HT-29 (cell line): Measurements from ENCODE around the gene SPAG9. TPM values are rescaled to one million over a fixed set of nuclear protein-coding genes. Genes with fewer than 3 reads are reported as not detected.
"Not testable (repeated sequence)": the region's sequence is repeated elsewhere in the genome, so short reads cannot be mapped to it uniquely, and the experiment has no call there.

ENCODE experiments used
- DNase-seq: peaks from one replicate; pipeline ENCODE4 v3.0.0-alpha.2; 2015; ENCODE audit warnings: low spot score
- total RNA-seq: library from RNA; depleted of rRNA; stranded (reverse); fragments of >200 nt; shearing (Covaris generic); gene quantifications from 2 replicates; pipeline ENCODE4 v1.2.3, GENCODE V29; 2014

The SPAG9 gene
- total RNA-seq, 1 experiment from 2014 or later = 27.0 TPM

DNA sequence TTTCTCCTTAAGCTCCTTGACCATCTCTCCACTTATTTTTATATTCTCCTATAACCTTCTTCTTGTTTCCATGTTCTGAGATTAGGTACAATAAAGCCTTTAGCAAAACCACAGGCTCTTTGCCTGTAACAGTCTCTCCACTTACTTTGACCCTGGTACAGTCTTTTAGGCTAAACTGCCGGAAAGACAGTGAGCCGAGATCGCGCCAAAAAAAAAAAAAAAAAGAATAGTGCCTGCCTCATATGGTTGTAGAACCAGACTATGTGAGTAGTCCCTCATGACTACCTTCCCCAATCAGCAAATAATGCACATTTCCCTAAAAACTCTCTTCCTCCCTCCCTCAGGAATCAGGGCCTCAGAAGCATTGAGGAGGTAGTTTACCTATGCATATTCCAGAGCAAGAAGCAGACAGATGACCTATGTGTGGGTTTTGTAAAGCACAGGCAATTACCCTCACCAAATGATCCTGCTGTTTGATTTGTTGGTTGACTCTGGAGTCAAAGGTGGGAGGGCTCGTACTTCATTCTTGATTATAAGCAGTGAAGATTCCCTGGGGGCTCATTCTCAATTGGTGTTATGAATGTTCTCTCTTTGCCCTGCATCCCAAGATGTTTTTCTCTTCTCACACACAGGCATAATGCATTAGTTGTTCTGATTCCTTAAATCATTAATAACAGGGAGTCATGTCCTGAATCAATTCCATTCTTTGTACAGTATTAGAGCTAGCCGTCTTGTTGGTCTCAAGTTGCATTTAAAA lies 23.8 kb upstream of the SPAG9 start:
- DNase-seq = no peak

DNA sequence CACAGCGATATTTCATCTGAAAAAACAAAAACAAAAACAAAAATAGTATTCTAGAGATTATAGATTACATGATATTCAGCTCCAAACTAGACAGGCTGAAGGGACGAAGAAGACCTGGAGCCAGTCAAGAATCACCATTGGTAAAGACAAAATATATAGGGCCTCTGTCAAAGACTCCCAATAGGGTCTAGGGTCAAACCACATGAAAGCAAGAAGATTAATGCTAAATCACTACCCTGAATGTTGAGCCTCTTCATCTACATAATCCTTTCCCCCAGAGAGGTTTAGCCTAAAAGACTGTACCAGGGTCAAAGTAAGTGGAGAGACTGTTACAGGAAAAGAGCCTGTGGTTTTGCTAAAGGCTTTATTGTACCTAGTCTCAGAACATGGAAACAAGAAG lies 21.9 kb upstream of the SPAG9 start:
- no peak for DNase-seq

DNA sequence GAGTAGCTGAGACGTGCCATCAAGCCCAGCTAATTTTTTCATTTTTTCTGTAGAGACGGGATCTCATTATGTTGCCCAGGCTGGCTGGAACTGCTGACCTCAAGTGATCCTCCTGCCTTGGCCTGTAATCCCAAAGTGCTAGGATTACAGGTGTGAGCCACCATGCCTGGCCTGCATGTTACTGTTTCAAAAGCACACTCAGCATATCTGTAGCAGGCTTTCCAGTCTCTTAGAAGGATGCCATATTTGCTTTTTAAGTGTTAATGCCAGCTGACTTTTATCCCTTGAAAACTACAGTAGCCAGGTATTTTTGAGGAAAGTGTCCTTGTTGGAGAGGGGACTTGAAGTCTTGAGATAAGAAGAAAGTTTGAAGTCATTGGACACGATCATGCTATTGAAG lies 15.3 kb upstream of the SPAG9 start:
- no peak for DNase-seq

DNA sequence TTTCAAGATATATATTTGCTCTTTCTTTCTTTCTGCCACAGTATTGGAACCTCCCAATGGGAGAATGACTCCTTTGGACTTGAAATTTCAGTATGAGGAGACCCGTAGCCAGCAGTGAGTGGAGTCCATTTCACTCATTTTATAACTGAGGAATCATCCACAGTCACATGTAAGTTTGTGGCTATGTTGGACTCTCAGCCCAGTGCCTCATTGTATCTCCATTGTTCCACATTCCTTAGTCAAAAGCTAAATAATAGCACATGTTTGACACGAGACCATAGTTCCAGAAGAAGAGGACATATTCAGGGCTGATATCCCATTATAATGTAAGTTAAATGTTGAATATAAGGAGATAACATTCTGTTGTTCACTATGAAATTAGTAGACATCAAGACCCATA lies 12.7 kb upstream of the SPAG9 start:
- DNase-seq = no peak

DNA sequence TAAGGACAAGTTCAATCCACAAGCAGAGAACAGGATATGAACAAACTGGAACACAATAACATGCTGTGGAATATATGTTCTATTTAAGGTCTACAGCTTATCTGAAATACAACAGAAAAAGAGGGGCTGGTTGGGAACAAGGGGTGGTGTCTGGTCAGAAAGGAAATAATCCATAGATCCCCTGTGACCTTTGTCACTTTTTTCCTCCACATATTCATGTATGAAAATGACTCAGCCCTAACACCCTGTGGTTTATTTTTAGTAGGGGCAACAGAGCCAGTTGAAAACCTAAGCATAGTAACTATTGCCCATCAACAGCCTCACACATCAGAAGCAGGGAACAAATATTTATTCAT lies 12.3 kb upstream of the SPAG9 start:
- peak; percentile 28 for DNase-seq

DNA sequence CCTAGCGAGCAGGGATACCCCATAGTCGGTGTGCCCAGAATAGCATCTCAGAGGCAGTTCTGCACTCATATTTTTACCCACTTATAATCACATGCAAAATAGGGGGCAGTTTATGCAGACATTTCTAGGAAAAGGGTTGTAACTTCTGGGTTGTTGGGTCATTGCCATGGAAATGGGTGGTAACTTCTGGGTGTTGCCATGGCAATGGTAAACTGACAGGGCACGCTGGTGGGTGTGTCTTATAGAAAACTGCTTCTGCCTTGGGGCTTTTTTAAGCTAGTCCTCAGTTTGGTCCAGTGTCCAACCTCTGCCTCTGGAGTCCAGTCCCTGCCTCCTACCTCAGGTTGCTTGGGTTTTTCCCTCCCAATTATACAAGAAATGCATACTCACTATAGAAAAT lies 7.4 kb upstream of the SPAG9 start:
- no peak for DNase-seq

DNA sequence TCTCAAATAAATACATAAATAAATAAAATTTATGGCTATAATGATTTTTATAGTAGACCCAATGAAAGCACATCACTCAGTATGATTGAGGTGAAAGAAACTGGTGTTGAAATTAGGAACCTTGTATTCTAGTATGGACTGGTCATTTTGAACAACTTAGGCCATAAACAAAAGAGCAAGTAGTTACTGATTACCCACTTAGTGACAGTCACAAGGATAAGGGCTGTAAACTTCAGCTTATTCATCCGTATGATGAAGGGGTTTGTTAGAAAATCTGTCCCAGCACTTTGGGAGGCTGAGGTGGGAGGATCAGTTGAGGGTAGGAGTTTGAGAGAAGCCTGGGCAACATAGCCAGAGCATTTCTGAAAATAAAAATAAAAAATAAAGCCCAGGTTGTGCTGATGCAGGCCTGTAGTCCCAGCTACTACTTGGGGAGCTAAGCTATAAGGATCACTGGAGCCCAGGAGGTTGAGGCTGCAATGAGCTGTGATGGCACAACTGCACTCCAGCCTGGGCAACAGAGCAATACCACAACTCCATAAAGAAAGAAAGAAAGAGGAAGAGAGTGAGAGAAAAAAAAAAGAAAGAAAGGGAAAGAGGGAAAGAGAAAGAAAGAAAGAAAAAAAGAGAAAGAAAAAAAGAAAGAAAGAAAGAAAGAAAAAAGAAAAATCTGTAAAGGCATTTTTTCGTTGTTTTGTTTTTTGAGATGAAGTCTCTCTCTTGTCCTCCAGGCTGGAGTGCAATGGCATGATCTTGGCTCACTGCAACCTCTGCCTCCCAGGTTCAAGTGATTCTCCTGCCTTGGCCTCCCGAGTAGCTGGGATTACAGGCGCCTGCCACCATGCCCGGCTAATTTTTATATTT lies 4.2 kb upstream of the SPAG9 start:
- no peak for DNase-seq

DNA sequence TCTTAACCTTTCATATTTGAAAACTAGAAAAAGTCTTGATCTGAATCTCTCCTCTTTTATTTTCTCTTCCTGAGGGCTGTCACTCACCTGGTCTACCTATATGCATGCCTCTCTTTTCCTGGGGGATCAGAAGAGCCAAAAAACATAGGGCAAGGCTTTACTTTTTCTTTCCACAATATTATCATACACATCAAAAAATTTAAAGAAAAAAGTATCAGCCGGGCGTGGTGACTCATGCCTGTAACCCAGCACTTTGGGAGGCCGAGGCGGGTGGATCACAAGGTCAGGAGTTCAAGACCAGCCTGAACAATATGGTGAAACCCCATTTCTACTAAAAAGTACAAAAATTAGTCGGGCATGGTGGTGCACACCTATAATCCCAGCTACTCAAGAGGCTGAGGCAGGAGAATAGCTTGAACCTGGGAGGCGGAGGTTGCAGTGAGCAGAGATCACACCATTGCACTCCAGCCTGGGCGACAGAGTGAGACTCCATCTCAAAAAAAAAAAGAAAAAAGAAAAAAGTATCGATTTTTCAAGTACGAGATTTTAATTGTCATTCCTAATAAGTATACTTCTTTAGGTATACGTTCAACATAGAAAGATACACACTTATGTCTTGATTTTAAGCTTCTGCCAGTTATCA lies 1.9 kb upstream of the SPAG9 start:
- DNase-seq = not testable (repeated sequence)

DNA sequence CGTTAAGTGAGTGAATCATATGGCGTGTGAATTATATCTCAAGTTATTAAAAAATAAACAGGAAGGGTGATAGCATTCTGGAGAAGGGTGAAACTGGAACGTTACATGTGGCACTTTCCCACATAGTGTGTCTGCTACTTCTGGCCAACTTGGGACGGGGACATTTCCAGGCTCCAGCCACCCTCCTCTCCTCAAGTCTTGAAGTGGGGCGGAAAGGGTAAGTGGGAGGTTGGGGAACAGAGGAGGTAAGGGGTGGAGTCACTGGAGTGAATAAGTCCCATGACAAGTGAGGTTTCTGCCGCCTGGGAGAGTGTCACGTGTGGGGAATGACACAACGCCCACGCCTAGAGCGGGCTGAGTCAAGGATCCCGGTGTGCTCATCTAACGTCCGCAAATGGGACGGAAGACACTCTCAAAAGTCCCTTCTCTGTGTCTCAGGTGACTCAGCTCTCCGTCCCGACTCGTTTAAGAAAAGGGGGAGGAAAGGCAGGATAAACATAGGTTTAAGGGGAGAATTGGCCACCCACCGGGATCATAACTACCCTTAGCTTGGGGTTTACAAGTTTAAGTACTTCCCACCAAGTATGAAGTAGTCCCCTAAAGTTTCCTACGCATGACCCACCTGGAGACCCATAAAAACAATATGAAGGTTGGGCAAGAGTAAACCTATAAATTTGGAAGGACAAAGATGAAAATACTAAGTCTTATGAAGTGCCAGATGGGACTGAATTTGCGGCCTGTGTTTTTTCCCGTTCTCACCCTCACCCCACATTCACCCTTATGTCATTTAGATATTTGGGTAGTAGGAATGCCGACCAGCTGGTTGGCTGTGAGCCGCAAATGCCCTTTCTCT lies 1.2 kb upstream of the SPAG9 start:
- peak; percentile 92 for DNase-seq

DNA sequence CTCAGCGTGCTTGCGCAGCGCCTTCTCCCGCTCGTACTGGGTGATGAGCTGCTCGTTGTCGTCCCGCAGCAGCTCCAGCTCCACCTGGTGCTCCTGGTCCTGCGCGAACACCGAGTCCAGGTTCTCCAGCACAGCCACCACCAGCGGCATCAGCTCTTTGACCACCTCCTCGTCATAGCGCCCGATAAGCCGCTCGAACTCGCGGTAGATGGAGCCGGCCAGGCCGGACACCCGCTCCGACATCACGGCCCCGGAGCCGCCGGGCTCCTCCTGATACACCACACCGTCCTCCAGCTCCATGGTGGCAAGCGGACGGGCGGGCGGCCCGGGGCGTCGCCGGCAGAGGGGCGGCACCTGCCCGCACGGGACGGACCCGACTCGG lies 320 bp downstream of the SPAG9 start:
- peak; percentile 40 for DNase-seq

DNA sequence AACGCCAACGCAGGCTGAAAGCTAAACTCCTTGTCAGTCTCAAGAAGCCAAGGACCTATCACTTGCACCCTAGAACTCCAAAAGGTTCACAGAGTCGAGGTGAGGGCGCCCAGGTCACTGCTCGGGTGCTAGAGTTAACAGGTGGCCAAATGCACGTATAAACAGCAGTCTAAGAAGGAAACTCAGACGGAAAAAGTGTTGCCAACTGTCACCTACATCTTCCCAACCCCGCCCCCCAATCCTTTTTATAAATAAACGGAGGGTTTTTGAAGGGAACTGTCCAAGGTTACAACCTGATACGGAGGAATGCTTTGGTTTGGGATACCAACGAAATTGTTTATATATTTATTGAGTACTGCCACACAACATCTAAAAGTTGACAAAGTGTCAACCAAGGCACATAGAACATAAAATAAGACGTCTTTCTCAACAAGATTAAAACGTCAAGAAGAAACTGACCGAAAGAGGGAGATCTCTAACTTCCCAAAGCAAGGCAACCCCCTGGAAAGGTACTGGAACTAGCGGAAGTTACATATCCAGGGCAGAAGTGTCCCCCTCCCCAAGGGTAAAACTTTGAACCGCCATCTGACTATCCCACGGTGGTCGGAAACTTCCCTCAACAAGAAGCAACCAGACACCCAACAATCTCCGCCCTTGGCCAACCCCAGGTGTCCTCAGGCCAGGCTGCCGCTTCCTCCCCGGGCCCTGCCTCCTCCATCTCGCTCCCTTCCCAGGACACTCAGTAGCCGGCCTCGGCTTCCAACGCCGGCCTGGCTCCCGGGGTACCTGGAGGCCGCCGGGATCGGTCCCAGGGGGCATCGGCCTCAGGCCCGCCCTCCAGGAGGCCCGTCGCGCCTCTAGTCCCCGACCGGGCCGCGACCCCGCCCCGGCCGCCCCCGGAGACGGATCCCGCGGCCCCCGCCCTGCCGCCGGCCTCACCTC lies 982 bp downstream of the SPAG9 start:
- peak; percentile 60 for DNase-seq

DNA sequence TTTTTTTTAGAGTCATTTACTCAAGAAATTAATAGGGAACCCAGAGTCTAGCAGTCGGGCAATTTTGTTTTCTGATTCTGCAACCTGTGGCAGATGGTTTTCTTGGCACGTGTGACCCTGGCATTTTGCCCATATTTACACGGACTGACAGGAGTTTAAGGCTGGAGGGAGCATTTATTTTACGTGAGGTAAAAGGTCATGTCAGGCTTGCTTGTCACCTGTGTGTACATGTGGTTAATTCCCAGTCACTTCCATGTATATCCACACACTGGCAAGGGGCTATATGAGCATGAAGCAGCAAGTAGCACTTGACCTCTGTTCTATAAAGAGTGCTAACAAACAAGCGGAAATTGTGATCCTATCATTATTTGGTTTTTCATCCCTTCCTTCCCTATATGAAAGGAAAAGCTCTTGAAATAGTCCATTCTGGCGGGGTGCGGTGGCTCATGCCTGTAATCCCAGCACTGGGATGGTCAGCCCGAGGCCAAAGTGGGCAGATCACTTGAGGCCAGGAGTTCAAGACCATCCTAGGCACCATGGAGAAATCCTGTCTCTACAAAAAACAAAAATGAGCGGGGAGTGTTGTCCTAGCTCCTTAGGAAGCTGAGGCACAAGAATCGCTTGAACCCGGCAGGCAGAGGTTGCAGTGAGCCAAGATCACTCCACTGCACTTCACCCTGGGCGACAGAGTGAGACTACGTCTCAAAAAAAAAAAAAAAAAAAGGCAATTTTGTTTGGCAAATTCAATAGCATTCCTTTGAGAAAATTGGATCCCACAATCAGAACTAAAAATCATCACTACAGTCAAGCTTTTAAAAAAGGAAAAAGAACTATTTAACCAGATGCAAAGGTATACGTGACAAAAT lies 2.1 kb downstream of the SPAG9 start:
- DNase-seq = peak; percentile 48

DNA sequence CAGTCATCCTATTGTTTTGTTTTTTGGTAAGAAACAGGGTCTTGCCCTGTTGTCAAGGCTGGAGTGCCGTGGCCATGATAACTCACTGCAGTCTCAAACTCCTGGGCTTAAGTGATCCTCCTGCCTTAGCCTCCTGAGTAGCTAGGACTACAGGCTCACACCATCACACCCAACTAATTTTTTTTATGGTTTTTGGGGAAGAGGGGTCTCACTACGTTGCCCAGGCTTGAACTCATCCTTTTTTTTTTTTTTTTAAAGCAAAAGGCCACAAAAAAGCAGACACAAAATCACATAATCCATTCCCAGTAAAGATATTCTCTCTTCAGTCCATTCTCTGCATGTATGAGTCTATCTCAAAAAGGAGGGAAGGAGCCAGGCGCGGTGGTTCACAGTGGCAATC lies 5.5 kb downstream of the SPAG9 start:
- DNase-seq = no peak

DNA sequence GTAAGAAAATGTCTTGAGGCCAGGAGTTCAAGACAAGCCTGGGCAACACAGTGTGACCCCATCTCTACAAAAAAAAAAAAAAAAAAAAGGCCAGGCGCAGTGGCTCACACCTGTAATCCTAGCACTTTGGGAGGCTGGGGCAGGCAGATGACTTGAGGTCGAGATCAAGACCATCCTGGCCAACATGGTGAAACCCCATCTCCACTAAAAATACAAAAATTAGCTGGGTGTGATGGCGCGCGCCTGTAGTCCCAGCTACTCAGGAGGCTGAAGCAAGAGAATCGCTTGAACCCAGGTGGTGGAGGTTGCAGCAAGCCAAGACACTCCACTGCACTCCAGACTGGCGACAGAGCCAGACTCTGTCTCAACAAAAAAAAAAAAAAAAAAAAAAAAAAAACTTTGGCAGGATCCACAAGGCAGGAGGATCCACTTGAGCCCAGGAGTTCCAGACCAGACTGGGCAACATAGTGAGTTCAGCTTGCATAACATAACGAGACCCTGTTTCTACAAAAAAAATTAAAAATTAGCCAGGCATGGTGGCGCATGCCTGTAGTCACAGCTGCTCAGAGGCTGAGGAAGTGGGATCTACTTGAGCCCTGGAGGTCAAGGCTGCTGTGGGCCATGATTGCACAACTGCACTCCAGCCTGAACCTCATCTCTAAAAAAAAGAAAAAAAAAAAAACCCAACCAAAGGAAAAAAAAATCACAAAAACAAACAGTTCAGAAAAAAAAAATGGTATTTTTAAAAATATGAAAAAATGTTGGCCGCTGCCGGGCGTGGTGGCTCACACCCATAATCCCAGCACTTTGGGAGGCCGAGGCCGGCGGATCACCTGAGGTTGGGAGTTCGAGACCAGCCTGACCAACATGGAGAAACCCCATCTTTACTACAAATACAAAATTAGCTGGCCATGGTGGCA lies 8.1 kb downstream of the SPAG9 start:
- not testable (repeated sequence) for DNase-seq

DNA sequence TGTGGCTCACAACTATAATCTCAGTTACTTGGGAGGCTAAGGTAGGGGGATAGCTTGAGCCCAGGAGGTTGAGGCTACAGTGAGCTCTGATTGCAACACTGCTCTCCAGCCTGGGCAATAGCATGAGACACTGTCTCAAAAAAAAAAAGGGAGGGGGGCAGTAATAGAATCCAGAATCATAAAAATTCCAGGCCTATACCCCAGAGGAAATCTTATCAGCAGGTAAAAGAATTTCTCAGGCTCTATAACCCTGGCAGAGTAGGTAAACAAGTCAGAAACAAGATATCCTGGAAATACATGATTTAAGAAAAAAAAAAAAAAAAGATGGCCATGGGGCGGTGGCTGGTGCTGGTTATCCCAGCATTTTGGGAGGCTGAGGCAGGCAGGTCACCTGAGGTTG lies 12.9 kb downstream of the SPAG9 start:
- DNase-seq = no peak

DNA sequence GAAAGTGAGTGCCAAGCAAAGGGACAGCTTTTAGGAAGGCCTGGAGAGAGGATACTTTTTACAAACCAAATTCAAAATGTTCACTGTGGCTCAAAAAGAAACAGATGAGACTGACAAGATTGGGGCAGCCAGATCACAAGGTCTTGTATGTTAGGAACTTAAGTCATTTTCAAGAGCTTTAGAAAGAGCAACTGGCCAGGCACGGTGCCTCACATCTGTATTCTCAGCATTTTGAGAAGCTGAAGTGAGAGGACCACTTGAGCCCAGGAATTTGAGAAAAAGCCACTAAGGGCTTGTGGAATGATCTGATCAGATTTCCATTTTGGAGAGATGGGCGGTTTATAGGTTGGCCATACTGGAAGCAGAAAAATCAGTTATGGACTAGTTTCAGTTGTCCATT lies 17.2 kb downstream of the SPAG9 start:
- no peak for DNase-seq

DNA sequence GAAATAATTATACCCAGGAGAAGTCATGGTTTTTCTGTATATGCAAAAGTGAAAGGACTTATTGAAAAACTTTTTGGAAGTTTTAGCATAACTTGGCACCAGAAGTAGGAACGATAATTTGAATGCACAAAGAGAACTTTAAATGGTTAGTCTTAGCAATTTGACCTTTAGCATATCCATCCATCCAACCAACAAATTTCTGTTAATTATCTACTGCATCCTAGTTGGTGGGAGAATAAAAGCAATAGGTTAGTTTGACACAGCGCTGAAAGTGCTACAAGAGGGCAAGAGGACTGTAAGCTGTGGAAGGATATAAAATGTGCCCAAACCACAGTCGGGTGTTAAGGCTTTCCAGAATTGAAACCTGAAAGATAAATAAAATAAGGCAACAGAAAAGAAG lies 17.6 kb downstream of the SPAG9 start:
- no peak for DNase-seq

DNA sequence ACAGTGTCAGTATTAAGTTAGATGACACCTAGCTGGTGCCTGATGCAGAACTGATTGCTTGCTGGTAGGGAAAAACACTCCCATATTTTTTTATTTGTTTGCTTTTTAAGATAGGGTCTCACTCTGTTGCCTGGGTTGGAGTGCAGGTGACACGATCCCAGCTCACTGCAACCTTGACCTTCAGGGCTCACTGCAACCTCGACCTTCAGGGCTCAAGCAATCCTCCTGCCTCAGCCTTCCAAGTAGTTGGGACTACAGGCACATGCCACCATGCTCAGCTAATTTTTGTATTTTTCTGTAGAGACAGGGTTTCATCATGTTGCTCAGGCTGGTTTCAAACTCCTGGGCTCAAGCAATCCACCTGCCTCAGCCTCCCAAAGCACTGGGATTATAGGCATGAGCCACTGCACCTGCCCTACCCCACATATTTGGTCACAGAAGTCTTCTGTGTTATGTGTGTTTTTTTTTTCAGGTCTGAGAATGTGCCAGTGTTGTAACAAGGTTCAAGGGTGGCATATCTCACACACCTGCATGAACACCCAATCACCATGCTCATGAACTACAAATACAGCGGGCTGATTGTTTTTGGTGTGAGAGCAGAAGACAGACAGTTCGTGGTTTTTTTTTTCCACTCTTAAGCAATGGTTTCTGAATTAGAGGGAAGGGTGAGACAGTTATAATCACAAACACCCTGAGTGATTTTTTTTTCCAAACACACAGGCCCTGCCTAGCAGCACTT lies 22.8 kb downstream of the SPAG9 start:
- no peak for DNase-seq
